CD14-positive monocyte (primary cell): ENCODE results near the gene ZG16B. TPM values are rescaled to one million over a fixed set of nuclear protein-coding genes. Genes with fewer than 3 reads are reported as not detected.

Source experiments
- DNase-seq, 3 donors: peaks; one replicate each; pipeline ENCODE4 v3.0.0-alpha.2; 2011 to 2022
- H2AFZ ChIP-seq: 2 replicates; pipeline ENCODE4 v1.6.0; 2012; ENCODE audit warnings: mild to moderate bottlenecking, low read depth, low read length, inconsistent platforms; ENCODE audit not compliant: insufficient read depth, poor library complexity, severe bottlenecking
- H3K27ac ChIP-seq, 2 donors: 1 replicate in 1 of 2; 2 replicates in 1 of 2; pipeline ENCODE4 v1.5.1; 2012 to 2013; ENCODE audit warnings: low read length in 2 of 2, control low read depth in 1 of 2, inconsistent platforms in 1 of 2, low read depth in 1 of 2, mild to moderate bottlenecking in 1 of 2
- H3K27me3 ChIP-seq, 2 donors: one replicate each; pipeline versions ENCODE4 v1.6.0 to v1.6.1; 2011 to 2013; ENCODE audit warnings: low read length in 2 of 2; ENCODE audit not compliant: control insufficient read depth in 2 of 2, insufficient read depth in 2 of 2
- H3K36me3 ChIP-seq, 2 donors: replicated peaks in 1 of 2; 1 replicate in 1 of 2; 2 replicates in 1 of 2; pipeline versions ENCODE4 v1.5.1 to v1.6.1; 2012 to 2013; ENCODE audit warnings: low read length in 2 of 2, control low read depth in 1 of 2, inconsistent platforms in 1 of 2, mild to moderate bottlenecking in 1 of 2; ENCODE audit not compliant: insufficient read depth in 2 of 2, control insufficient read depth in 1 of 2
- H3K4me1 ChIP-seq, 2 donors: 1 replicate in 1 of 2; 2 replicates in 1 of 2; pipeline versions ENCODE4 v1.5.1 to v1.6.1; 2012 to 2013; ENCODE audit warnings: low read length in 2 of 2, control low read depth in 1 of 2, inconsistent platforms in 1 of 2, mild to moderate bottlenecking in 1 of 2, moderate library complexity in 1 of 2; ENCODE audit not compliant: insufficient read depth in 2 of 2, control insufficient read depth in 1 of 2
- H3K4me2 ChIP-seq: replicated peaks from 2 replicates; pipeline ENCODE3; 2012; ENCODE audit warnings: low read length, moderate library complexity, mild to moderate bottlenecking; ENCODE audit not compliant: poor library complexity, severe bottlenecking; ENCODE audit errors: extremely low read depth
- H3K4me3 ChIP-seq, 3 experiments: fragments of 200-600 bp in 1 of 3; sonication (generic) in 1 of 3; replicated peaks in 1 of 3; 1 replicate in 2 of 3; 2 replicates in 1 of 3; pipeline ENCODE4 v1.5.1; 2011 to 2013; ENCODE audit warnings: low read length in 3 of 3, mild to moderate bottlenecking in 3 of 3, control low read depth in 2 of 3, low read depth in 2 of 3, inconsistent platforms in 1 of 3, moderate library complexity in 1 of 3
- H3K79me2 ChIP-seq: 2 replicates; pipeline ENCODE4 v1.6.0; 2012; ENCODE audit warnings: mild to moderate bottlenecking, control low read depth, inconsistent platforms, low read length, moderate library complexity; ENCODE audit not compliant: insufficient read depth
- H3K9ac ChIP-seq: 2 replicates; pipeline ENCODE4 v1.6.0; 2017; ENCODE audit warnings: low read length, mild to moderate bottlenecking; ENCODE audit not compliant: insufficient read depth, poor library complexity, severe bottlenecking
- H3K9me3 ChIP-seq, 2 donors: replicated peaks in 1 of 2; 1 replicate in 1 of 2; 2 replicates in 1 of 2; pipeline versions ENCODE4 v1.5.1 to v1.6.1; 2012 to 2013; ENCODE audit warnings: low read length in 2 of 2, control low read depth in 1 of 2; ENCODE audit not compliant: control insufficient read depth in 1 of 2, insufficient read depth in 1 of 2
- H4K20me1 ChIP-seq: 2 replicates; pipeline ENCODE4 v1.6.0; 2012; ENCODE audit warnings: mild to moderate bottlenecking, low read length, control low read depth, moderate library complexity; ENCODE audit not compliant: insufficient read depth
- H3K27ac Mint-ChIP-seq, 7 donors: one replicate each; pipeline ENCODE4 v1.8.0; 2020; ENCODE audit warnings: mild to moderate bottlenecking in 7 of 7, mixed read lengths in 7 of 7, moderate library complexity in 6 of 7, inconsistent platforms in 2 of 7
- H3K27me3 Mint-ChIP-seq, 3 donors: one replicate each; pipeline ENCODE4 v1.8.0; 2021 to 2022; ENCODE audit warnings: low read depth in 3 of 3, mild to moderate bottlenecking in 3 of 3, mixed read lengths in 3 of 3, moderate library complexity in 3 of 3, inconsistent platforms in 1 of 3
- H3K36me3 Mint-ChIP-seq, 2 donors: one replicate each; pipeline ENCODE4 v1.8.0; 2020; ENCODE audit warnings: mixed read lengths in 2 of 2, inconsistent platforms in 1 of 2, mild to moderate bottlenecking in 1 of 2
- H3K4me1 Mint-ChIP-seq: one replicate; pipeline ENCODE4 v1.8.0; 2020; ENCODE audit warnings: mild to moderate bottlenecking, mixed read lengths
- H3K4me3 Mint-ChIP-seq, 2 donors: one replicate each; pipeline ENCODE4 v1.8.0; 2020; ENCODE audit warnings: mild to moderate bottlenecking in 2 of 2, mixed read lengths in 2 of 2, moderate library complexity in 1 of 2
- H3K9me3 Mint-ChIP-seq, 7 donors: one replicate each; pipeline ENCODE4 v1.8.0; 2020 to 2022; ENCODE audit warnings: mixed read lengths in 7 of 7, mild to moderate bottlenecking in 6 of 7, moderate library complexity in 6 of 7, inconsistent platforms in 2 of 7
- CTCF ChIP-seq: fragments of 200-600 bp; IDR thresholded peaks from one replicate; pipeline ENCODE4 v1.8.0; 2022; ENCODE audit warnings: antibody characterized with exemption, mild to moderate bottlenecking
- WGBS: methylation state at CpG from one replicate; pipeline ENCODE4 v1.1.5; 2013; ENCODE audit warnings: missing lambda C conversion rate; ENCODE audit not compliant: insufficient coverage; 5-methylcytosine and 5-hydroxymethylcytosine counted together
- intact Hi-C, 2 donors: fragments of 100-400 bp; cut with micrococcal nuclease; formaldehyde crosslinking; loops; one replicate each; pipeline versions ENCODE4 v1.15.0 to v1.15.1; 2023
- polyA plus RNA-seq, 3 donors: library from polyadenylated mRNA; depleted of rRNA in 1 of 3; unstranded in 2 of 3; stranded (reverse) in 1 of 3; fragments of 300-500 nt in 2 of 3; fragments of >200 nt in 1 of 3; fragmentation: Illumina TruSeq in 2 of 3; gene quantifications; 1 replicate in 2 of 3; 2 replicates in 1 of 3; pipeline ENCODE4 v1.2.3, GENCODE V29; 2012 to 2021

The ZG16B gene
- polyA plus RNA-seq, 3 donors: 6.8 to 12.9 (median 11.0) TPM

GRCh38 chr16:2825906-2826305 lies 4.2 kb upstream of the ZG16B start:
- peak overlapping the region in 1 of 7 donors; percentile 14 for H3K27ac Mint-ChIP-seq
- H4K20me1 ChIP-seq: no peaks in the 10 kb centered on the region

GRCh38 chr16:2826591-2827373 lies 3.3 kb upstream of the ZG16B start:
- Histone ChIP-seq H3K9me3 (peaks cover 0 to 4% of the 10 kb centered on the region in 2 donors), H2AFZ (no peak overlapping the region), H3K4me1 (peaks cover 14 to 18% of the 10 kb centered on the region in 2 donors), H4K20me1 (no peaks in the 10 kb centered on the region), H3K4me2 (no peak overlapping the region), H3K4me3 (no peak overlapping the region), H3K36me3 (no peaks in the 10 kb centered on the region), H3K27me3 (no peaks in the 10 kb centered on the region), H3K27ac (no peak overlapping the region), H3K79me2 (no peaks in the 10 kb centered on the region), H3K9ac (no peak overlapping the region)
- Mint-ChIP-seq H3K9me3 (peaks cover 0 to 8% (median 1%) of the 10 kb centered on the region in 7 donors), H3K4me3 (no peak overlapping the region), H3K27me3 (peaks cover 1 to 5% (median 3%) of the 10 kb centered on the region in 3 donors), H3K4me1 (peaks cover 12% of the 10 kb centered on the region), H3K36me3 (no peaks in the 10 kb centered on the region), H3K27ac (no peak overlapping the region)
- intact Hi-C loops: no loop called here
- DNase-seq: no peak
- TF ChIP-seq CTCF: no peak
- 92% methylated on average over 15 of the region's 19 CpGs for WGBS

More at GRCh38 chr16:2825906-2826305, 4.2 kb upstream of the ZG16B start:
- no peak overlapping the region for H3K4me2 ChIP-seq
- DNase-seq: no peak
- H3K9me3 ChIP-seq: no peaks in the 10 kb centered on the region
- H3K79me2 ChIP-seq: no peaks in the 10 kb centered on the region
- H3K4me1 ChIP-seq: peaks cover 14 to 18% of the 10 kb centered on the region in 2 donors
- no peaks in the 10 kb centered on the region for H3K27me3 ChIP-seq
- no peak overlapping the region for H3K4me3 Mint-ChIP-seq
- no peak overlapping the region for H3K27ac ChIP-seq
- intact Hi-C loops: no loop called here
- H2AFZ ChIP-seq: no peak overlapping the region
- peaks cover 12% of the 10 kb centered on the region for H3K4me1 Mint-ChIP-seq
- H3K4me3 ChIP-seq: no peak overlapping the region
- H3K27me3 Mint-ChIP-seq: peaks cover 1 to 5% (median 2%) of the 10 kb centered on the region in 3 donors
- peaks cover 0 to 3% (median 0%) of the 10 kb centered on the region in 7 donors for H3K9me3 Mint-ChIP-seq
- no peak overlapping the region for H3K9ac ChIP-seq
- TF ChIP-seq CTCF: no peak
- no peaks in the 10 kb centered on the region for H3K36me3 ChIP-seq
- 100% methylated on average over 2 of the region's 11 CpGs for WGBS
- H3K36me3 Mint-ChIP-seq: no peaks in the 10 kb centered on the region
